Panc1 (cell line): ENCODE measurements around the gene FBXL22. TPM values are rescaled to one million over a fixed set of nuclear protein-coding genes. Genes with fewer than 3 reads are reported as not detected.

ENCODE experiments used
- ATAC-seq: fragments of 200-7000 bp; cut with Tn5 transposase; 2 replicates; pipeline ENCODE4 v1.9.1; 2020; ENCODE audit warnings: mild to moderate bottlenecking, moderate library complexity
- BruUV-seq: library from RNA; stranded (reverse); fragments of 400-500 nt; replicated peaks from 2 replicates; lab custom pipeline; 2021; lab: Mats Ljungman, UMichigan
- CTCF ChIA-PET: fragments of 300-600 bp; sonication (Branson Sonifier 250); formaldehyde crosslinking; loops from one replicate; lab custom pipeline; 2022; ENCODE audit warnings: antibody characterized with exemption; lab: Charles Lee
- POLR2A ChIA-PET: fragments of 300-600 bp; sonication (Branson Sonifier 250); formaldehyde crosslinking; loops from one replicate; lab custom pipeline; 2022; ENCODE audit warnings: antibody characterized with exemption; lab: Charles Lee
- DNase-seq: peaks from one replicate; pipeline ENCODE4 v3.0.0-alpha.2; 2010; ENCODE audit warnings: low read depth, low spot score
- H3K27ac ChIP-seq: 2 replicates; pipeline ENCODE4 v1.5.1; 2011; ENCODE audit warnings: mild to moderate bottlenecking, low read length, inconsistent platforms
- H3K27me3 ChIP-seq: fragments of 200-500 bp; sonication (Bioruptor generic); 2 replicates; pipeline ENCODE4 v1.6.0; 2014; ENCODE audit warnings: low read length, inconsistent platforms; ENCODE audit not compliant: control insufficient read depth, insufficient read depth
- H3K36me3 ChIP-seq: fragments of 200-500 bp; sonication (Bioruptor generic); 2 replicates; pipeline ENCODE4 v1.5.1; 2014; ENCODE audit warnings: inconsistent platforms, mild to moderate bottlenecking, low read length, moderate library complexity; ENCODE audit not compliant: control insufficient read depth, insufficient read depth
- H3K4me1 ChIP-seq: 2 replicates; pipeline ENCODE4 v1.5.1; 2011; ENCODE audit warnings: inconsistent platforms, mild to moderate bottlenecking, low read length, moderate library complexity; ENCODE audit not compliant: control insufficient read depth, insufficient read depth
- H3K4me3 ChIP-seq, 2 experiments: 2 replicates each; pipeline ENCODE4 v1.5.1; 2011 to 2012; ENCODE audit warnings: low read depth in 2 of 2, low read length in 2 of 2, mild to moderate bottlenecking in 2 of 2, inconsistent platforms in 1 of 2, moderate library complexity in 1 of 2
- H3K9me3 ChIP-seq: fragments of 200-500 bp; sonication (Bioruptor generic); 2 replicates; pipeline ENCODE4 v1.5.1; 2014; ENCODE audit warnings: low read depth, mild to moderate bottlenecking, inconsistent platforms, low read length, moderate library complexity; ENCODE audit not compliant: control insufficient read depth, insufficient read depth
- CTCF ChIP-seq: fragments of 450-650 bp; IDR thresholded peaks from 2 replicates; pipeline ENCODE4 v1.5.1; 2017; ENCODE audit warnings: mild to moderate bottlenecking
- POLR2AphosphoS5 ChIP-seq: IDR thresholded peaks from 2 replicates; pipeline ENCODE4 v1.6.1; 2012; ENCODE audit warnings: mild to moderate bottlenecking, low read depth, low read length, moderate library complexity
- SIN3A ChIP-seq: IDR thresholded peaks from 2 replicates; pipeline ENCODE4 v1.6.1; 2012; ENCODE audit warnings: low read depth, mild to moderate bottlenecking, low read length, moderate library complexity, borderline replicate concordance; ENCODE audit not compliant: insufficient read depth
- TCF7L2 ChIP-seq: IDR thresholded peaks from 2 replicates; pipeline ENCODE4 v1.6.1; 2011; ENCODE audit warnings: mild to moderate bottlenecking, low read depth, low read length, inconsistent platforms
- in situ Hi-C: cut with HindIII; loops from 2 replicates; pipeline ENCODE4 v1.10.0; 2016; ENCODE audit warnings: low sequenced_read_pairs, low pct_unique_long_range_greater_than_20kb
- intact Hi-C: fragments of 100-400 bp; cut with micrococcal nuclease; formaldehyde crosslinking; loops from one replicate; pipeline ENCODE4 v1.10.0; 2022; ENCODE audit not compliant: unreplicated experiment
- total RNA-seq: library from RNA; stranded (reverse); gene quantifications from one replicate; pipeline ENCODE4 v1.2.1, GENCODE V29; 2021; ENCODE audit not compliant: unreplicated experiment
- TF ChIP-seq, protein P1 (sequence below), 2 experiments: IDR thresholded peaks; 2 replicates each; pipeline ENCODE4 v1.6.1; 2011 to 2012; ENCODE audit warnings: low read depth in 2 of 2, control low read depth in 1 of 2, low read length in 1 of 2, mild to moderate bottlenecking in 1 of 2, moderate library complexity in 1 of 2; ENCODE audit not compliant: insufficient read depth in 1 of 2

The FBXL22 gene
- total RNA-seq, 1 experiment from 2014 or later, result 0.54 TPM

DNA sequence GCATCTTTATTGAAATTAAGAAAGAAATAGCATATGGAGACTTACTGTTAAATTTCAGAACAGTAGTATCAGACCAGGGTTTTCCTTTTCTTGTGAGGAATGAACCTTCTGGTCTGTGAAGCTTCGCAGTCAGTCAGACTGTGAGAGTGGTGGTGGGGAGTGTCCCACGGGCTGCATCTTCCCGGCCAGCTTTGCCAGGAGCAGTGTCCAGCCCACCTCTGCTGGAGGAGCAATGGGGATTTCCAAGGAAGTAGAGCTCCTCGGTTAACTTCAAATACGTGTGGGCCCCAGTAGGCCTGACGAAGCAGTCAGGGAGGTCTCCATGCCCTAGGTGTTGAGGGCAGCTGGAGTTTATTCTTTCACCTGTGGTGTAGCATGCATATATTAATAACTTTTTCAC, 40.9 kb upstream of the FBXL22 start:
- Histone ChIP-seq H3K27ac (no peak overlapping the region), H3K4me1 (peaks cover 34% of the 10 kb centered on the region), H3K36me3 (peaks cover 8% of the 10 kb centered on the region; the same call in 1 of the 2 replicates), H3K9me3 (no peaks in the 10 kb centered on the region), H3K27me3 (no peaks in the 10 kb centered on the region), H3K4me3 (no peak overlapping the region)
- intact Hi-C loops, result no loop called here
- ATAC-seq (no peak), DNase-seq (no peak)
- no peak for TF ChIP-seq SIN3A
- no peak for TF ChIP-seq CTCF
- TF ChIP-seq, protein P1, sequence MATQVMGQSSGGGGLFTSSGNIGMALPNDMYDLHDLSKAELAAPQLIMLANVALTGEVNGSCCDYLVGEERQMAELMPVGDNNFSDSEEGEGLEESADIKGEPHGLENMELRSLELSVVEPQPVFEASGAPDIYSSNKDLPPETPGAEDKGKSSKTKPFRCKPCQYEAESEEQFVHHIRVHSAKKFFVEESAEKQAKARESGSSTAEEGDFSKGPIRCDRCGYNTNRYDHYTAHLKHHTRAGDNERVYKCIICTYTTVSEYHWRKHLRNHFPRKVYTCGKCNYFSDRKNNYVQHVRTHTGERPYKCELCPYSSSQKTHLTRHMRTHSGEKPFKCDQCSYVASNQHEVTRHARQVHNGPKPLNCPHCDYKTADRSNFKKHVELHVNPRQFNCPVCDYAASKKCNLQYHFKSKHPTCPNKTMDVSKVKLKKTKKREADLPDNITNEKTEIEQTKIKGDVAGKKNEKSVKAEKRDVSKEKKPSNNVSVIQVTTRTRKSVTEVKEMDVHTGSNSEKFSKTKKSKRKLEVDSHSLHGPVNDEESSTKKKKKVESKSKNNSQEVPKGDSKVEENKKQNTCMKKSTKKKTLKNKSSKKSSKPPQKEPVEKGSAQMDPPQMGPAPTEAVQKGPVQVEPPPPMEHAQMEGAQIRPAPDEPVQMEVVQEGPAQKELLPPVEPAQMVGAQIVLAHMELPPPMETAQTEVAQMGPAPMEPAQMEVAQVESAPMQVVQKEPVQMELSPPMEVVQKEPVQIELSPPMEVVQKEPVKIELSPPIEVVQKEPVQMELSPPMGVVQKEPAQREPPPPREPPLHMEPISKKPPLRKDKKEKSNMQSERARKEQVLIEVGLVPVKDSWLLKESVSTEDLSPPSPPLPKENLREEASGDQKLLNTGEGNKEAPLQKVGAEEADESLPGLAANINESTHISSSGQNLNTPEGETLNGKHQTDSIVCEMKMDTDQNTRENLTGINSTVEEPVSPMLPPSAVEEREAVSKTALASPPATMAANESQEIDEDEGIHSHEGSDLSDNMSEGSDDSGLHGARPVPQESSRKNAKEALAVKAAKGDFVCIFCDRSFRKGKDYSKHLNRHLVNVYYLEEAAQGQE (IDR thresholded peaks at IDR 0.05; ENCODE audit: insufficient read depth in 1 of 2, low read depth in 2 of 2, low read length in 1 of 2), result no peak
- TF ChIP-seq POLR2AphosphoS5, result no peak
- TF ChIP-seq TCF7L2, result no peak
- POLR2A ChIA-PET, result no interaction called here
- BruUV-seq, result no TSS peak
- CTCF ChIA-PET, result no interaction called here
- in situ Hi-C loops, result no loop called here

GRCh38 chr15:63556736-63557135, 40.5 kb upstream of the FBXL22 start:
- no peak for ATAC-seq
- BruUV-seq, result no TSS peak
- H3K27ac ChIP-seq, result no peak overlapping the region
- CTCF ChIA-PET, result no interaction called here
- no peaks in the 10 kb centered on the region for H3K9me3 ChIP-seq
- no peak overlapping the region for H3K4me3 ChIP-seq
- peaks cover 29% of the 10 kb centered on the region for H3K4me1 ChIP-seq
- POLR2A ChIA-PET, result no interaction called here
- H3K27me3 ChIP-seq, result no peaks in the 10 kb centered on the region
- peaks cover 8% of the 10 kb centered on the region; the same call in 1 of the 2 replicates for H3K36me3 ChIP-seq
- no peak for DNase-seq
- TF ChIP-seq, protein P1 (IDR thresholded peaks at IDR 0.05; ENCODE audit: insufficient read depth in 1 of 2, low read depth in 2 of 2, low read length in 1 of 2), result no peak
- no peak for TF ChIP-seq SIN3A
- no peak for TF ChIP-seq CTCF
- no peak for TF ChIP-seq TCF7L2
- no peak for TF ChIP-seq POLR2AphosphoS5
- in situ Hi-C loops, result no loop called here
- intact Hi-C loops, result no loop called here
